GM06990 (cell line): Measurements from ENCODE around the gene DMD.

ENCODE experiments used
- DNase-seq: peaks from one replicate; pipeline ENCODE4 v3.0.0-alpha.2; 2011; ENCODE audit not compliant: insufficient read length; ENCODE audit errors: extremely low read depth
- H3K27me3 ChIP-seq: replicated peaks from 2 replicates; pipeline ENCODE4 v1.6.0; 2011; ENCODE audit warnings: low read length; ENCODE audit not compliant: control insufficient read depth, insufficient read depth
- H3K36me3 ChIP-seq: 2 replicates; pipeline ENCODE4 v1.5.1; 2011; ENCODE audit warnings: low read length; ENCODE audit not compliant: control insufficient read depth, insufficient read depth
- H3K4me3 ChIP-seq: replicated peaks from 2 replicates; pipeline ENCODE4 v1.5.1; 2011; ENCODE audit warnings: low read depth, mild to moderate bottlenecking, control low read depth, low read length
- CTCF ChIP-seq: IDR thresholded peaks from 2 replicates; pipeline ENCODE4 v1.5.1; 2011; ENCODE audit warnings: low read length, control low read depth, mild to moderate bottlenecking, inconsistent platforms; ENCODE audit not compliant: insufficient read depth, poor library complexity, severe bottlenecking

DMD gene

DNA sequence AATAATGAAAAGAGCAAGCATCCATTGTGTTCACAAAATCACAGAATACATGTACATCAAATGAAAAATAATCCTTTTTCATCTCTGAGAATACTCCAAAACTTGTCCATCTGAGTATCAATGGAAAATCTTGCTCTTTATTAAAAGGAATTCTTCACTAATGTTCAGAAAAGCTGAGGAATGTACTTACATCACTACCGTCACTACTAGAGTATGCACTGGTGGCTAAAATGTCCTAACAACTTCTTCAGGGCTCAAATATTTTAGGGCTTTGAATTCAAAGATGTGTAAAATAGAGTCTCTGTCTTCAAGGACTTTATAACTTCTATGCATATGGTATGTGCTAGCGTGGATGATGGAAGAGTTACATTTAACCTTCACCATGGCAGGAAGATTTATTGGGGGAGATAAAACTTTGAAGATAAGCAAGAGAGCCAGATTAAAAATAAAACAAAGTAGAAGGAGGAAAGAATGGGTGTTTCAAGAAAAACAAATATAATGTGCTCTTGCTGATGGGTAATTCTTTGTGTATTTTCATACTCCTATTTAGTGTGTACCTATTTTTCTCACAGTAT is 55.1 kb downstream of the DMD start:
- TF ChIP-seq CTCF: no peak
- Histone ChIP-seq H3K27me3 (no peaks in the 10 kb centered on the region), H3K4me3 (no peak overlapping the region), H3K36me3 (no peaks in the 10 kb centered on the region)
- no peak for DNase-seq

- no peaks in the 10 kb centered on the region for H3K36me3 ChIP-seq
- H3K4me3 ChIP-seq: no peak overlapping the region
- no peak for TF ChIP-seq CTCF
- DNase-seq: no peak
- no peaks in the 10 kb centered on the region for H3K27me3 ChIP-seq
Measured at GRCh38 chrX:33149580-33149979, 61.8 kb downstream of the DMD start.

GRCh38 chrX:33149085-33149484 is 62.3 kb downstream of the DMD start:
- Histone ChIP-seq H3K27me3 (no peaks in the 10 kb centered on the region), H3K4me3 (no peak overlapping the region), H3K36me3 (no peaks in the 10 kb centered on the region)
- no peak for TF ChIP-seq CTCF
- no peak for DNase-seq

DNA sequence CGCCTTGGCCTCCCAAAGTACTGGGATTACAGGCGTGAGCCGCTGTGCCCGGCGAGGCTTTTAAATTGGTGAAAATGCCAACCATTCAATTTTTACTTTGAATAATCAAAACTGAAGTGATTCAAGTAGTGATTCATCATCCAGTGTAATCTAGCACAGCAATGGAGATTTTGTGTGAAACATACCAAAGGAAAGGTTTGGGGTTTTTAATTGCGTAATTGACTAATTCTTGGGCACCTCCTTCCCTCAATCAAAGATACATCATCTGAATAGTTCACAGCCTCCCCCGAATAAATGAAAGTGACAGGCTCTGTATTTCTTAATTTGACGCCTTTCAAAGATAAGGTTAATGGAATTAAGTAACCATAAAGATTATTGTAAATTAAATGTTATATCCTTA is 69.0 kb downstream of the DMD start:
- no peak for DNase-seq

GRCh38 chrX:33138677-33139249 is 72.6 kb downstream of the DMD start:
- TF ChIP-seq CTCF: no peak
- no peak overlapping the region for H3K4me3 ChIP-seq
- no peak for DNase-seq
- no peaks in the 10 kb centered on the region for H3K27me3 ChIP-seq
- H3K36me3 ChIP-seq: no peaks in the 10 kb centered on the region

More for the DNA sequence above, 69.0 kb downstream of the DMD start:
- Histone ChIP-seq H3K4me3 (no peak overlapping the region), H3K36me3 (no peaks in the 10 kb centered on the region), H3K27me3 (no peaks in the 10 kb centered on the region)
- no peak for TF ChIP-seq CTCF

- Histone ChIP-seq H3K36me3 (no peaks in the 10 kb centered on the region), H3K27me3 (no peaks in the 10 kb centered on the region), H3K4me3 (no peak overlapping the region)
- DNase-seq: no peak
- TF ChIP-seq CTCF: no peak
Measured at GRCh38 chrX:33134164-33134563, 77.2 kb downstream of the DMD start.
